Activated T-helper 2 cell treated with anti-CD3 and anti-CD28 coated beads, Interferon-gamma antibody, Interleukin-2, Interleukin-4, amounts not matched to agents 10 μg/mL and 5 μg/mL and 100 μg/mL, durations not matched to agents 14 hours and 24 hours and 36 hours (primary cell): ENCODE measurements around the gene POU2AF3. TPM values are rescaled to one million over a fixed set of nuclear protein-coding genes. Genes with fewer than 3 reads are reported as not detected.

ENCODE experiments used
- DNase-seq: peaks from one replicate; pipeline ENCODE4 v3.0.0; 2021; ENCODE audit warnings: low spot score
- H3K27ac Mint-ChIP-seq: one replicate; pipeline ENCODE4 v1.8.0; 2021; ENCODE audit warnings: mixed read lengths
- H3K27me3 Mint-ChIP-seq: one replicate; pipeline ENCODE4 v1.8.0; 2021; ENCODE audit warnings: low read depth, mixed read lengths
- H3K36me3 Mint-ChIP-seq: one replicate; pipeline ENCODE4 v1.8.0; 2021; ENCODE audit warnings: low read depth, mixed read lengths
- H3K4me1 Mint-ChIP-seq: one replicate; pipeline ENCODE4 v1.8.0; 2021; ENCODE audit warnings: low read depth, mixed read lengths
- H3K4me3 Mint-ChIP-seq: one replicate; pipeline ENCODE4 v1.8.0; 2021; ENCODE audit warnings: low read depth, mild to moderate bottlenecking, moderate library complexity, mixed read lengths
- H3K9me3 Mint-ChIP-seq: one replicate; pipeline ENCODE4 v1.8.0; 2021; ENCODE audit warnings: mixed read lengths
- intact Hi-C: fragments of 100-400 bp; cut with micrococcal nuclease; formaldehyde crosslinking; loops from one replicate; pipeline ENCODE4 v1.15.1; 2023
- total RNA-seq: library from RNA; stranded (reverse); gene quantifications from 2 replicates; pipeline ENCODE4 v1.2.3, GENCODE V29; 2022

The POU2AF3 gene
- total RNA-seq, 1 donor from 2014 or later, result not detected

- Mint-ChIP-seq H3K4me3 (no peak overlapping the region), H3K9me3 (no peaks in the 10 kb centered on the region), H3K36me3 (peaks cover 21% of the 10 kb centered on the region), H3K4me1 (peaks cover 2% of the 10 kb centered on the region), H3K27ac (no peak overlapping the region), H3K27me3 (no peaks in the 10 kb centered on the region)
- intact Hi-C loops, result loop anchor here (2.0 to 10.0 kb wide), 2 partner anchors 47 to 69 kb away; no protein-coding TSS in a partner anchor
- no peak for DNase-seq
These were observed 55.6 kb downstream of the POU2AF3 start for GRCh38 chr11:111353776-111354600.

GRCh38 chr11:111354601-111354891, 56.2 kb downstream of the POU2AF3 start:
- intact Hi-C loops, result loop anchor here (2.0 to 10.0 kb wide), 2 partner anchors 46 to 70 kb away; no protein-coding TSS in a partner anchor
- Mint-ChIP-seq H3K4me3 (no peak overlapping the region), H3K27me3 (no peaks in the 10 kb centered on the region), H3K9me3 (no peaks in the 10 kb centered on the region), H3K27ac (no peak overlapping the region), H3K4me1 (peaks cover 2% of the 10 kb centered on the region), H3K36me3 (peaks cover 21% of the 10 kb centered on the region)
- DNase-seq, result no peak

- no peak for DNase-seq
- Mint-ChIP-seq H3K27me3 (no peaks in the 10 kb centered on the region), H3K4me1 (peaks cover 5% of the 10 kb centered on the region), H3K27ac (no peak overlapping the region), H3K4me3 (no peak overlapping the region), H3K36me3 (peaks cover 21% of the 10 kb centered on the region), H3K9me3 (no peaks in the 10 kb centered on the region)
- intact Hi-C loops, result loop anchor here (2.0 to 10.0 kb wide), 2 partner anchors 46 to 70 kb away; no protein-coding TSS in a partner anchor
These were observed 56.8 kb downstream of the POU2AF3 start for GRCh38 chr11:111355101-111355500.

- H3K4me1 Mint-ChIP-seq, result peaks cover 3% of the 10 kb centered on the region
- intact Hi-C loops, result loop anchor here (2.0 to 10.0 kb wide), 2 partner anchors 45 to 71 kb away; no protein-coding TSS in a partner anchor
- no peaks in the 10 kb centered on the region for H3K9me3 Mint-ChIP-seq
- no peaks in the 10 kb centered on the region for H3K27me3 Mint-ChIP-seq
- peaks cover 21% of the 10 kb centered on the region for H3K36me3 Mint-ChIP-seq
- DNase-seq, result no peak
- no peak overlapping the region for H3K4me3 Mint-ChIP-seq
- H3K27ac Mint-ChIP-seq, result no peak overlapping the region
These were observed 57.8 kb downstream of the POU2AF3 start for GRCh38 chr11:111355956-111356659.

- Mint-ChIP-seq H3K27me3 (no peaks in the 10 kb centered on the region), H3K4me3 (no peak overlapping the region), H3K9me3 (no peaks in the 10 kb centered on the region), H3K36me3 (peaks cover 21% of the 10 kb centered on the region), H3K4me1 (peaks cover 7% of the 10 kb centered on the region), H3K27ac (no peak overlapping the region)
- DNase-seq, result no peak
- intact Hi-C loops, result loop anchor here (10.0 kb wide), 1 partner anchor 72 kb away; no protein-coding TSS in a partner anchor
These were observed 58.3 kb downstream of the POU2AF3 start for GRCh38 chr11:111356660-111357048.

GRCh38 chr11:111357150-111358037, 59.0 kb downstream of the POU2AF3 start:
- Mint-ChIP-seq H3K9me3 (no peaks in the 10 kb centered on the region), H3K27me3 (no peaks in the 10 kb centered on the region), H3K36me3 (peaks cover 26% of the 10 kb centered on the region), H3K27ac (no peak overlapping the region), H3K4me1 (peaks cover 10% of the 10 kb centered on the region), H3K4me3 (no peak overlapping the region)
- no peak for DNase-seq
- intact Hi-C loops, result loop anchor here (10.0 kb wide), 1 partner anchor 73 kb away; no protein-coding TSS in a partner anchor

Other genes with a start within 250 kb of the POU2AF3 start
- not detected in 2 replicates for gene POU2AF2, start 52.8 kb upstream of the POU2AF3 start, total RNA-seq
- gene POU2AF1, start 80.7 kb downstream of the POU2AF3 start, total RNA-seq, result 35.2 and 37.2 TPM in 2 replicates
- not detected in 2 replicates for gene BTG4, start 213.8 kb downstream of the POU2AF3 start, total RNA-seq
- gene HOATZ, start 216.2 kb downstream of the POU2AF3 start, total RNA-seq, result not detected in 2 replicates
- gene LAYN, start 242.2 kb downstream of the POU2AF3 start, total RNA-seq, result 15.8 and 16.5 TPM in 2 replicates